HG02938 (cell line): Measurements from ENCODE around the gene MISP.

Experiments
- ATAC-seq: cut with Tn5 transposase; IDR thresholded peaks from one replicate; pipeline ENCODE4 v1.9.1; 2021; ENCODE audit warnings: mild to moderate bottlenecking, moderate library complexity; ENCODE audit not compliant: unreplicated experiment

The MISP gene

DNA sequence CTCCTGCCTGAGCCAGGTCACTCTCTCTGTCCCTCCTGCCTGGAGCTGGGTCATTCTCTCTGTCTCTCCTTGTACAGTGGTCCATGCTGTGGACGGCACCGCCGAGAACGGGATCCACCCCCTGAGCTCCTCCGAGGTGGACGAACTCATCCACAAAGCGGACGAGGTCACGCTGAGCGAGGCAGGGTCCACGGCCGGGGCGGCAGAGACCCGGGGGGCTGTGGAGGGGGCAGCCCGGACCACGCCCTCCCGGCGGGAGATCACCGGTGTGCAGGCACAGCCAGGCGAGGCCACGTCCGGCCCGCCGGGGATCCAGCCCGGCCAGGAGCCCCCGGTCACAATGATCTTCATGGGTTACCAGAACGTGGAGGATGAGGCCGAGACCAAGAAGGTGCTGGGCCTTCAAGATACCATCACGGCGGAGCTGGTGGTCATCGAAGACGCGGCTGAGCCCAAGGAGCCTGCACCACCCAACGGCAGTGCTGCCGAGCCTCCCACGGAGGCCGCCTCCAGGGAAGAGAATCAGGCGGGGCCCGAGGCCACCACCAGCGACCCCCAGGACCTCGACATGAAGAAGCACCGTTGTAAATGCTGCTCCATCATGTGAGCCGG, 4.6 kb upstream of the MISP start:
- ATAC-seq: no peak

DNA sequence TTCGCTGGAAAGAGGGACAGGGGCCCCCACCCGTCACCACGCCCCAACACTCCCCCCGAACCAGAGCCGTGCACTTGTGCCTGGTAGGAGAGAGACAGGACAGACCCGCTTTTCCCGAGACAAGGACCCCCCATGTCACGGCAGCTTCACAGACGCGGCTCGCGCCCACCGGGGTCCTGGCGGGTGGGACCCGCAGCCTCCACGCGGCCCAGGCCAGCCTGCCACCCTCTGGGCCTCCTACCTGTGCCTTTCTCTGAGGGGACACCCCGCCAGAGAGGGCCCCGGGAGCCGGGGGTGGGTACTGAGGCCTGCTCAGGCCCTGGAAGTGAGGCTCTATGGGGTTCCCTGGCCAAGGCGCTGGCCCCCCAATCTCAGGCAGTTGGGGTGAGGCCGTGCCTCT, 4.0 kb upstream of the MISP start:
- no peak for ATAC-seq

DNA sequence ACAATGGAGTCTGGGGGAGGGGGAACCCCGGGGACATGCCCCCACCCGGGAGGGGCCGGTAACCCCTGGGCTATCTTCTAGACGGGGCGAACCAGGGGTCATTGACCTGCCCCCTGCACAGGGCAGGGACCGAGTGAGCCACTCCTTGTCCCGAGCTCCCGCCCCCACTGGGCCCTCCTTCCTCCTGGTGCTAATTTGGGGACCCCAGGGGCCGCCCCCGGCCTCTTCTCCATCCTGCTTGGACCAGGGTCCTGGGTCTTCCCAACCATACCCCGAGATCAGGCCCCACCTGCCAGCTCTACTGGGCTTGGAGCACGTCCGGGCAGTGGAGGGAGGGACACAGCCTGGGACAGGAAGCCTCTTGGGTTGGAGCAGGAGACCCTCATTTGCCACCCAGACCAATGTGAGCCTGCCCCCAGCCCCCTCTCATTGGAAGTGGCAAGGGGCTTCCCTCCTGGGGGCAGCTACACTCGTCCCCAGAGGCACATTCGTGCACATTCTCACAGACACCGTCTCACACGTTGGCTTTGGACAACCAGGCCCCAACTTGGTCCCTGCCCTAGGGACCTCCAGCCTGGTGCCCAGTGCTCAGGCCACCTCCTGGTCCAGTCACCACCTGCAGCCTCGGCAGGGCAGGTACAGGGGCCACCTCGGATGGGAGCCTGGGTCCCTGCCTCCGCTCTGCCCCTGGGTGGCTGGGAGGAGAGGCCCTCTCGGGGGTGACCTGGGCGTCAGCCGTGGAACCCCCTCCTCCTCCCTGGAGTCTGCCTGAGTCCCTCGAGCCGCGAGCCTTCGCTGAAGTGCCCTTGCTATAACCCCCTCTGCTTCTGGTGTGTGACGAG, 3.3 kb upstream of the MISP start:
- ATAC-seq: no peak

DNA sequence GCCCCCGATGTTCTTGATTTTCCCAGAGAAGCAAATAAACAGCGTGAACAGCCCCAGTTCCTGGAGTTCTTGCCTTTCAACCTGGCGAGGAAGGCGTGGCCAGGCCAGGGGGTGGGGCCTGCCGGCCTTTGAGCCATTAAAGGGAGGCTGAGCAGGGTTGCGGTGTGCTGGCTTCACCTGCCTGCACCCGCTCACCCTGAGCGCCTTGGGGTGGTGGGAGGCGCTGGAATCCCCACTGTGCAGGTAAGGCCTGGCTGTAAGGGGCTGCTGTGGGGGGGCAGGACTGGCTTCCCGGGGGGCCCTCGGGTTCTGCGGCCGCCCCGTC, 2.7 kb upstream of the MISP start:
- no peak for ATAC-seq

DNA sequence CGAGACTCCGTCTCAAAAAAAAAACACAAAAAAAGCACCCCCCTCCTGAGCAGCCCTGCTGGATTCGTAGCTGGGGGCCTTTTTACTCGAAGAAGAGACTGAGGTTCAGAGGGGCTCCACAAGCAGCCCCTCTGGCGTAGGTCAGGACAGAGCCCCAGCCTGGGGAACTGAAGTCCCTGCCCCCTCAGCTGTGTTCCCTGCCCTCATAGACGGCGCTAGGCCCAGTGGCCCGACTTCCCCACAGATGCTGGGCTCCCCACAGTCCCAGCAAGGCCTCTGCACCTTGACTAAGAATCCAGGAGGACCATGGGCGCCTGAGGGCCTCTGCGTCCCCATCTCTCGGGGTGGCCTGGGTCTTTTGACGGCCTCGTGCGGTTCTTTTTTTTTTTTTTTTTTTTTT, 1.1 kb upstream of the MISP start:
- no peak for ATAC-seq

DNA sequence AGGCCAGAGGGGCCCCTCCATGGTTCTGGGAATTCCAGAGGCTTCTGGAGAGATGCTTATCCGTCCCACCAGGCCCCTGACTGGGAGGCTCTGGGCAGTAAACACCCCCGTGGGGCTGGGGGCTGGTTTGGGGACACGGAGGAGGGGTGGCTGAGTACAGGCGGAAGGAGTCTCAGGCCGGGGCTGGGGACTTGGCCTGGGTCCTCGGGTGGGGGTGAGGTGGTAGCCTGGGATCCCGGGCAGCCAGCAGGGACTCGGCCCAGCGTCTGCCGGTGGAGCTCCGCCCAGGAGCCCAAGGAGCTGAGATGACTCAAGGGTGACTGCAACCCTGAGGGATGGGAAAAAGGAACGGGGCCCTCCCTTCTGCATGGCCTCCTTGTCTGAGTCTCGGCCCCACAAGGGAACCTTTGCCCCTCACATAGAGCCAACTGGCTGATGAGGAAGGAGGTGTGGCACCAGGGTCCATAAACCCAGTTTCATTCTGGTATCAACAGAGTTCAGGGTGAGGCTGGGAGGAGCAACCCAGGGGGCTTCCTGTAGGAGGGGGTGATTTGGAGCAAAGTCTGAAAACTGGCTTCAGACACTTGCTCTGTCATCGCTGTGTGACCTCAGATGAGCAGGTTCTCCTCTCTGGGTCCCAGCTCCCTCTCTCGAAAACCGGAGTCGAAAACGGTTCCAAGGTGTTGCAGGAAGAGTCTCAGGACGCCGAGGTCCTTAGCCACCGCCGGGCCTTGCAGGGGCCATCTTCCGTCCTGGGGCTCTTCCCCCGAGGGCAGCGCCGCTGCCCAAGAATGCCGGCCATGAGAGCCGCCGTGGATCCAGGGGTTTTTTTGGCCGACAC, 809 bp downstream of the MISP start:
- no peak for ATAC-seq

DNA sequence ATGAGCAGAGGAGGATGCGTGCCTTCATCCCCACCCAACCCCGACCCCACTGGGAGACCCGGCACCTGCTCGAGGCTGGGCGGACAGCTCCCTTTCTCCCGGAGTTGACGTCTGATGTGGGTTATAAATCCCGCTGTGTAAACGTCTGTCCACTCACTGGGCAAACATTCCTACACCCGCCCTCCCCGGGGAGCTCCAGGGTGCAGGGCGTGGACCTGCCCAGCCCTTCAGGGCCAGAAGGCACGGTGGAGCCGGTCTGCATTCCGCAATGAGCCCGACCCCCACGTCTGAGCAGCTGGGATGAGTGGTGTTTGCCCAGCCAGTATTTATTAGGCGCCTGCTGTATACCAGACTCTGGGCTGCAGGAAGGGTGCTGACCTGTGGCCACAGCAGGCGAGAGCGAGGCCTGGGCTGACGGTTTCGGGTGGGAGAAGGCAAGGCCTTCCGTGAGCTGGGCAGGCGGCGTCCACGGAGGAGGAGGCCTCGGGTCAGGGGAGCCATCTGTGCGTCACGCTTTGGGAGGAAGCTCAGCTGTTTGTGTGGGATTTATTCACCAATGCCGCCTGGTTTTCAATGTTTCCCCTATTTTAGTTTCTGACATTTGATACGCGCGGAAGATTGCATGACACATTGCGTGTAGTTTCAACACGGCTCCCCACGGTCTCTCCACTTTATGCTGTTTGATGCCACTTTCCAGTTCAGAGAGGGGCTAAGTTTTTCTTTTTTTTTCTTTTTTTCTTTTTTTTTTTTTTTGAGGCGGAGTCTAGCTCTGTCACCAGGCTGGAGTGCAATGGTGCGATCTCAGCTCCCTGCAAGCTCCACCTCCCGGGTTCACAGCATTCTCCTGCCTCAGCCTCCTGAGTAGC, 2.0 kb downstream of the MISP start:
- no peak for ATAC-seq

DNA sequence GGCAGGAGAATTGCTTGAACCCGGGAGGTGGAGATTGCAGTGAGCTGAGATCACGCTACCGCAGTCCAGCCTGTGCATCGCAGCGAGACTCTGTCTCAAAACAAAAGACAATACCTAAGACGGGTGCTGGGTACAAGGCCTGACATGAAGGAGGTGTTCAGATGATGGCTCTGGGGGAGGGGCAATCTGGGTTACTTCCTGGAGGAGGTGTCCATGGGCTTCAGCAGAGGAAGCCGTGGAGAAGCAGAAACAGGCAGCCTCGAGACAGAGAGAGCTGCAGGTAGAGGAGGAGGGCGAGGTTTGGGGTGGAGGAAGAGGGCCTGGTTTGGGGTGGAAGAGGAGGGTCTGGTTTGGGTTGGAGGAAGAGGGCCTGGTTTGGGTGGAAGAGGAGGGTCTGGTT, 3.6 kb downstream of the MISP start:
- no peak for ATAC-seq

DNA sequence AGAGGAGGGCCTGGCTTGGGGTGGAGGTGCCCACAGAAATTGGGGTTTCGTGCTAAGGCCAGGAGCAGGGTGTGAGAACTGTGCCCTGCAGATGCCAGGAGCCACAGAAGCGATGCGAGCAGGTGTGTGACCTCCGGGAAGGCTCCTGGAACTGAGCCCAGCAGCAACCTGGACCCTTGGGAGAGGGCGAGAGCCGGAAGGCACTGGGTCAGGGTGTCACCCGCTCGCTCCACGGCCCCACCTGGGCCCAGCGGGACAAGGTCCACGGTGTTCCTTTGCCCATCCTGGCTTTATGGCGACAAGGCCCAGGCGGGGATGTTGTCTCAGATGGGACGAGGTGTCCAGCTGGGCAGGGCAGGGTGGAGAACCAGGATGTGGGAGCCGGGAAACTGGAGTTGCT, 4.2 kb downstream of the MISP start:
- ATAC-seq: no peak

DNA sequence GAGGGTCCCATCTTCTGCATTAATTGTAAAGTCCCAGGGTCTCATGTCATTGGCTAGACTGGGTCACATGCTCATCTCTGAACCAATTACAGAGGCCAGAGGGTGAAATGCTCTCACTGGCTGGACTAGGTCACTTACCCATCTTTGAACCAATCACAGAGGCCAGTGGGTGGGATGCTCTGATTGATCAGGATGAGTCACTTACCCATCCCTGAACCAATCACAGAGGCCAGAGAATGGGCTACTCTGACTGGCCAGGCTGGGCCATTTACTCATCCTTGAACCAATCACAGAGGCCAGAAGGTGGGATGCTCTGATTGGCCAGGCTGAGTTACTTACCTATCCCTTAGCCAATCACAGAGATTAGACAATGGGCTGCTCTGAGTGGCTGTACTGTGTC, 5.3 kb downstream of the MISP start:
- ATAC-seq: no peak

DNA sequence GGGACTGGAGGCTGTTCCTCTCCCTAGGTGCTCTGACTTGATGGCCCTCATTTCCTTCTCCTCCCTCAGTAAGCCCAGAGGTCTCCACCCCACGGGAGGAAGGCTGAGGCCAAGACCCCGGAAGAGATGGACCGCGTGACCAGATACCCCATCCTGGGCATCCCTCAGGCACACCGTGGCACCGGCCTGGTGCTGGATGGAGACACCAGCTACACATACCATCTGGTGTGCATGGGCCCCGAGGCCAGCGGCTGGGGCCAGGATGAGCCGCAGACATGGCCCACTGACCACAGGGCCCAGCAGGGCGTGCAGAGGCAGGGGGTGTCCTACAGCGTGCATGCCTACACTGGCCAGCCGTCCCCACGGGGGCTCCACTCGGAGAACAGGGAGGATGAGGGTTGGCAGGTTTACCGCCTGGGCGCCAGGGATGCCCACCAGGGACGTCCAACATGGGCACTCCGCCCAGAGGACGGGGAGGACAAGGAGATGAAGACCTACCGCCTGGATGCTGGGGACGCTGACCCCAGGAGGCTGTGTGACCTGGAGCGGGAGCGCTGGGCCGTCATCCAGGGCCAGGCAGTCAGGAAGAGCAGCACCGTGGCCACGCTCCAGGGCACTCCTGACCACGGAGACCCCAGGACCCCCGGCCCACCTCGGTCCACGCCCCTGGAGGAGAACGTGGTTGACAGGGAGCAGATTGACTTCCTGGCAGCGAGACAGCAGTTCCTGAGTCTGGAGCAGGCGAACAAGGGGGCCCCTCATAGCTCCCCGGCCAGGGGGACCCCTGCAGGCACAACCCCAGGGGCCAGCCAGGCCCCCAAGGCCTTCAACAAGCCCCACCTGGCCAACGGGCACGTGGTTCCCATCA, 6.1 kb downstream of the MISP start:
- ATAC-seq: no peak

DNA sequence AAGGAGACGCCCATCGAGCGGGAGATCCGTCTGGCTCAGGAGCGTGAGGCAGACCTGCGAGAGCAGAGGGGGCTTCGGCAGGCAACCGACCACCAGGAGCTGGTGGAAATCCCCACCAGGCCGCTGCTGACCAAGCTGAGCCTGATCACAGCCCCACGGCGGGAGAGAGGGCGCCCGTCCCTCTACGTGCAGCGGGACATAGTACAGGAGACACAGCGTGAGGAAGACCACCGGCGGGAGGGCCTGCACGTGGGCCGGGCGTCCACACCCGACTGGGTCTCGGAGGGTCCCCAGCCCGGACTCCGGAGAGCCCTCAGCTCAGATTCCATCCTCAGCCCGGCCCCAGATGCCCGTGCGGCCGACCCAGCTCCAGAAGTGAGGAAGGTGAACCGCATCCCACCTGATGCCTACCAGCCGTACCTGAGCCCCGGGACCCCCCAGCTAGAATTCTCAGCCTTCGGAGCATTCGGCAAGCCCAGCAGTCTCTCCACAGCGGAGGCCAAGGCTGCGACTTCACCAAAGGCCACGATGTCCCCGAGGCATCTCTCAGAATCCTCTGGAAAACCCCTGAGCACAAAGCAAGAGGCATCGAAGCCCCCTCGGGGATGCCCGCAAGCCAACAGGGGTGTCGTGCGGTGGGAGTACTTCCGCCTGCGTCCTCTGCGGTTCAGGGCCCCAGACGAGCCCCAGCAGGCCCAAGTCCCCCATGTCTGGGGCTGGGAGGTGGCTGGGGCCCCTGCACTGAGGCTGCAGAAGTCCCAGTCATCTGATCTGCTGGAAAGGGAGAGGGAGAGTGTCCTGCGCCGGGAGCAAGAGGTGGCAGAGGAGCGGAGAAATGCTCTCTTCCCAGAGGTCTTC, 7.1 kb downstream of the MISP start:
- ATAC-seq: no peak

DNA sequence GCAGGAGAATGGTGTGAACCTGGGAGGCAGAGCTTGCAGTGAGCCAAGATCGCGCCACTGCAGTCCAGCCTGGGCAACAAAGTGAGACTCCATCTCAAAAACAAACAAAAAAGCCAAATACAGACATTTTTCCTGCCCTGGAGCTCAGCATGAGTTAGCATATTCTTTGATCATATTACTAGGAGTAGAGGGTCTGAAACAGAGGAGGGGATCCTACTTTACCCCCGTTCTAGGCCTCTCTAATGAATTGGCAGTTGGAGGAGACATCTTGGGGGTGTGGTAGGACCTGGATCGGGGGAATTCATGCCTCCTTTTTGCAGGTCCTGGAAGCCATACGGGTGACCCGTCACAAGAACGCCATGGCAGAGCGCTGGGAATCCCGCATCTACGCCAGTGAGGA, 12.3 kb downstream of the MISP start:
- ATAC-seq: no peak

DNA sequence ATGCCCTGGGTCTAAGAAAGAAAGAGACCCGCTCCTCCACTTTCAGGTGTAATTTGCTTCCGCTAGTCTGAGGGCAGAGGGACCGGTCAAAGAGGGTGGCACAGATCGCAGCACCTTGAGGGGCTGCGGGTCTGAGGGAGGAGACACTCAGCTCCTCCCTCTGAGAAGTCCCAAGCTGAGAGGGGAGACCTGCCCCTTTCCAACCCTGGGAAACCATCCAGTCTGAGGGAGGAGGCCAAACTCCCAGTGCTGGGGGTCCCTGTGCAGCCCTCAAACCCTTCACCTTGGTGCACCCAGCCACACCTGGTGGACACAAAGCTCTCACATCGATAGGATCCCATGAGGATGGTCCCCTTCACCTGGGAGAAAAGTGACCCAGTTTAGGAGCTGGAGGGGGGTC, 13.0 kb downstream of the MISP start:
- no peak for ATAC-seq

DNA sequence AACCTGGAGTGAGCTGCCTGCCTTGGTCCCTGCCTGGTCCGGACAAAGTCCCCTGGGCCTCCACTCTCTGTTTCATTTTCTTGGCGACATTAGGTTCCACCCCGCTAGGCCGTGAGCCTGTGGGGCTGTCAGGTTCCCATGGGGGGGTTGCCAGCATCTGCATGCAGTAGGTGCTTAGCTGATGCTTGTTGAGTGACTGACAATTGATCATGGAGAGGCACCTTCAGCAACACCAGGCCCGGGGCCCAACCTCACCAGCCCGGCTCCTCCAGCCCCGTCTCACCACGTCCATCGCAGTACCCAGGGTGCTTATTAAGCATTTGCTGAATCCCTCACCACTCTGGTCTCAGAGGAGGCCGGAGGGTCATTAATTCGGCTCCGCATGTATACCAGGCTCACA, 13.4 kb downstream of the MISP start:
- no peak for ATAC-seq

DNA sequence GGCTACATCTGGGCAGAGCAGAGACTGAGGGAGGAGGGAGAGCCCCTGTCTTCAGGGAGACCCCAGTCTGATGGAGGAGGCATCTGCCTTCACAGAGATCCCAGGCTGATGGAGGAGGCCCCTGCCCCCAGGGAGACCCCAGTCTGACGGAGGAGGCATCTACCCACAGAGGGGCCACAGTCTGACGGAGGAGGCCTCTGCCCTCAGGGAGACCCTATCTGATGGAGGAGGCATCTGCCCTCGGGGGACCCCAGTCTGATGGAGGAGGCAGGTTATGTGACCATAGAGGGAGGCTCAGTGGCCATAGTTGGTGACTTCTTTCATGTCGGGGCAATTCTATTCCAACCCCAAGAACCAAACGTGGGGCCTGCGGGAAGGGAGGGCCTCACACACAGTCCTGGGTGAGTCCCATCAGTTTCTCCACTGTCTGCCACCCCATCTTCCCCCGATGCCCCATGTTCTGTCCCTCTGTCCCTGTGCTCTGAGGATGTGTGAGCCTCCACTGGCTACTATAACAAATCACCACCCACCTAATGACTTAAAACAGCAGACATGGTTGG, 14.3 kb downstream of the MISP start:
- no peak for ATAC-seq

DNA sequence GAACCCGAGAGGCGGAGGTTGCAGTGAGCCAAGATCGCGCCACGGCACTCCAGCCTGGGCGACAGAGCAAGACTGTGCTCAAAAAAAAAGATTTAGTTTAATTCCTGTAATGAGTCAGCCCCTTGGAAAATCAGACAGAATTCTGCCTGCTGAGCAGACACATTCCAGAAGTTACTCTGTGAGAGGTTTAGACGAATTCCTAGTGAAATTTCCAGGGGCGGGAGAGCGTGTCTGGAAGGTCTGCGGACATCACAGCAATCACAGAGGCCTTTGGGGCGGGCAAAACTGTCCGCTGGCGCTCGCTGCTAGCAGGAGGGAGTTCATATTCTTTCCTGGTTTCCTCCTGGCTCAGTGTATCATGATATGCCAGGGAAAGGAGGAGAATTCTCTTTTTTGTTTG, 17.5 kb downstream of the MISP start:
- ATAC-seq: no peak

DNA sequence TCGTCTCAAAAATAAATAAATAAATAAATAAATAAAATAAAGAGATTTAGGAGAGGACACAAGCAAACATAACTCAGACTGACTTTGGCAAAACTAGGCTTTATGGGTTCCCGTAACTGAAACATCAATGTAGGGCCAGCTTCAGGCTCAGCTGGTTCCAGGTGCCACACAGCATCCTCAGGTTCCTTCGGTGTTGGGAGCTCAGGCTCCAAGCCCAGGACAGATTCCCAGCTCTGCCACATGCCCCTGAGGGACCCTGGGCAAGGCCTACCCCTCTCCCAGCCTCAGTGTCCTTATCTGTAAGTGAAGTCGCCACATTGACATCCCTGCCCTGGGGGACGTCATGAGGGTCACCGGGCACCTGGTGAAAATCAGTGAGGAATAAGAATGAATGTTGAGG, 18.7 kb downstream of the MISP start:
- ATAC-seq: no peak

DNA sequence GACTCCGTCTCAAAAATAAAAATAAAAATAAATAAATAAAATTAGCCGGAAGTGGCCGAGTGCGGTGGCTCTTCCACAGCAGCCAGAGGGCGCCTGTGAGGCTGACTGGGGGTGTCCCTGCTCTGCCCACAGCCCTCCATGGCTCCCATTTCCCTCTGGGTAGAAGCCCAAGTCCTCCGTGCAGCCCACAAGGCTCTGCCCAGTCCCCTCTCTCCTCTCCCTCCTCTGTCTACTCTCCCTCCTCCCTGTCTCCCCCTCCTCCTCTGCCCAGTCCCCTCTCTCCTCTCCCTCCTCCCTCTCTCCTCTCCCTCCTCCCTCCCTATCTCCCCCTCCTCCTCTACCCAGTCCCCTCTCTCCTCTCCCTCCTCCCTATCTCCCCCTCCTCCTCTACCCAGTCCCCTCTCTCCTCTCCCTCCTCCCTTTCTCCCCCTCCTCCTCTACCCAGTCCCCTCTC, 20.4 kb downstream of the MISP start:
- ATAC-seq: no peak
